Activated effector memory CD4-positive, alpha-beta T cell treated with anti-CD3 and anti-CD28 coated beads, Interleukin-2, amount 50 U/mL, for 16 hours (primary cell): ENCODE data around the gene DDR1.

Experiments
- DNase-seq: peaks from one replicate; pipeline ENCODE4 v3.0.0-alpha.2; 2020

Gene DDR1

DNA sequence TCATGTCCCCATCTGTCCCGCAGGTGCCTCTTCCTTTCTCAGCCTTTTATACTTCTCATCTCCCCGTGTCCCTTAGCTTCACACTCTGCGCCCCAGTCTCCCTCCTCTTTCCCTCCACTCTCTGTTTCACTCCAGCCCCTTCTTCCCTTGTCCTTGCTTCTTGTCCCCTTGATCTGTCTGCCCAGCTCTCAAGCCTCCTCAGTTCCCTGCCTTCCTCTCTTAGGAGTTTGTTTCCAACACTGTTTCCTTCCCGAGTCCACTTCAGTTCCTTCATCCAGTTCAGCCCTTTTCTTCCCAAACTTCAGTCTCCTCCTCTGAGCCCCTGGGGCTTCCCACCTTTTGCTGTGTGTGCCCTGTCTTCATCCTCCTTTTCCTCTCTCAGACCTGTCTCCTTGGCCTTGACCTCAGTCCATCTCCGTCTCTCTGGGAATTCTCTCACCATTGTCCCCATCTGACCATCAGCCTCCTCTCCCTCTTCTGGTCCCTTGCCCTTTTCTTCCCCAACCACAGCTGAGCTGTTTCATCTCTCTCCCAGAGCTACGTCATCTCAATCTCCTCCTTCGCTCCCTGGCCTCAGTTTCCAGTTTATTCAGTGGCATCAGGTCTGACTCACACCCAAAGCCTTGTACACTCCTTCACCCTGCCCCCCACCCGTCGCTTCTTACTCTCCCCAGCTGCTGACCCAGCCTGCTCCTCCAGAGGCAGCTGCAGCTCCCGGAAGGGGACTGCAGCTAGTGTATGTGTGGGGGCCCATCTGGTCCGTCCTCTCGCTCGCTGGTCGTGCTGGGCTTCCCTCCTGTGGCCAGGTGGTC is 2.7 kb upstream of the DDR1 start:
- DNase-seq = peak; percentile 47

DNA sequence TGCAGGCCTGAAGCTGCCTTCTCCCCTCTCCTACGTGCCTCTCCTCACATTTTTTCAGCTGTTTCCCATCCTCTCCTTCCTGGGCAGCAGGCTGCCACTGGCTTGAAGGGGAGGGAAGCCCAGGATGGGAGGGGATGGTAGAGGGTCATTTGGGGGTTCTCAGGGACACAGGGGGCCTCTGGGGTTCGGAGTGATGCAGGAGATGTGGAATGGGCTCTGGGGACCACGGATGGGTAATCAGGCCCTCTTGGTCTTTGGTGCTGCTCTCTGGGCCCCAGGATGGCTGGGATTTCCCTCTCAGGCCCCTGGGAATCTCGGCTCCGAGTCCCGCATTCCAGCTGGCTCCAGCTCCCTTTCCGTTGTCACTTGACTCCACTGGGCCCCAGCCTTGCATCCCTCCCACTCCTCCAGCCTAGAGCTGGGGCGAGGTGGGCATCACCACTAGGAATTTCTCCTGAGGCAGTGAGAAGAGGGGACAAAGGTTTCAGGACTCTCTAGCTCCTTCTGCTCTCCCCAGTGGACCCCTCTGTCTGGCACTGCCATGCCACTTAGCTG is 2.0 kb upstream of the DDR1 start:
- DNase-seq = no peak

GRCh38 chr6:30882759-30883684 is 1.3 kb upstream of the DDR1 start:
- peak; percentile 69 for DNase-seq

GRCh38 chr6:30884521-30885480 is 482 bp downstream of the DDR1 start:
- peak; percentile 77 for DNase-seq

DNA sequence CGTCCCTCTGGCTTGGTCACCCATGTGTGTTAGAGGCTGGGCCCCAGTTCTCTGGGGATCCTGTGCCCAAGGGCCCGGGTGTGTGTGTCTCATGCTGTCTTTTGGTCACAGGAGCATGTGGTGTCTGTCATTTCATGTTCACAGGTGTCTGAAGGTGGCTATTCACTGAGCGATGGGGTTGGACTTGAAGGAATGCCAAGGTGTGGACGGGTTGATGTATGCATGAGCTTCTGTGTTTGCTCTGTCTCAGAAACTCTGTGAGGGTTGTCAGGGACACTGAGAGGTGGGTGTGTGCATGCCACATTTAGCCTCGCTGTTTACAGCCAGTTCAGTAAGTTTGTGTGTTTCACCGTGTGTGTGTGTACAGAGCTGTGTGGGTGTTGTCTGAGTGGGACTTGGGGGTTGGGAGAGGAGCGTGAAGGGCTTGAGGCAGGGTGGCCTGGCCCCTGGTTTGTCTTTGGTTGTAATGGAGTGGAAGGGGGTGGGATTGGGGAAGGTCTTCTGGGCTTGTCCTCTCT is 1.2 kb downstream of the DDR1 start:
- peak; percentile 58 for DNase-seq

DNA sequence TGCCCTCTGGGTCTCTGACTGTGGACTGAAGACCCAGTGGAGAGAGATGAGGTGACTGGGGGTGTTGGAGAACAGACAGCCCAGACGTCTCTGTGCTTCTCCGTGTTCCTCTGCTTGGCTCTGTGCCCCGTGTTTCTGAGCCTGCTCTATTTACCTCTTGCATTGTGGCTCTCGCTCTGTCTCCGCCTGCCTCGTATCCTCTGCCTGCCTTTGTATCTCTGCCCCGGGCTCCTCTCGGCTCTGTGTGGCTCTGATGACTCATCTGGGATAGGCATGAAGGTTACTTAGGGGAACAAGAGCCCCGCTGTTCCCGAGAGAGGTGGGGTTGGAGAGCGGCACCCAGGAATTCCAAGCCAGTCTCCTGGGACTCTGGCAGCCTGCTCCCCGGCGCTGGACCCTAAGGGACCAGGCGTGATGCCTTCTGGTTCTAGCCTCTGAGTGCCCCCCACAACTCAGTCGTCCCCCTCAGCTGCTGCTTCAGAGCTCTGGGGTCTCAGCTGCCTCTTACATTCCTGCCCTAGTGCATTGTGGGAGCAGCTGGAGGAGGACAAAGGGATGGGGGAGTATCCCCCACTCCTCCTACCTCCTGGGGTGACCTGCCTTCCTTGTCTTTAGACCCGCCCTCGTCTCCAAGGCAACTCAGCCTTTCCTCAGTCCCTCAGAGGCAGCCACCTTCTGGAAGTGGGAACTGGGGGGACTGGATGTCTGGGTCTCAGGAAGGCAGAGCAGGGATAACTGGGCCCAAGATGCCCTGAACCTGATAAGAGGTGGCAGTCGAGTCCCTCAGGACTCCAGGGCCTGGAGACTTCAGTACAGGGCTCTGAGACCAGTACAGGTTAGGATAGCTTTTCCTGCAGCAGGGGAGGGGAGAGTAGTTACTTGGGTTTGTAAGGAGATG is 1.9 kb downstream of the DDR1 start:
- DNase-seq = peak; percentile 62

- peak; percentile 27 for DNase-seq
Observed at GRCh38 chr6:30886897-30887255, 2.6 kb downstream of the DDR1 start.

DNA sequence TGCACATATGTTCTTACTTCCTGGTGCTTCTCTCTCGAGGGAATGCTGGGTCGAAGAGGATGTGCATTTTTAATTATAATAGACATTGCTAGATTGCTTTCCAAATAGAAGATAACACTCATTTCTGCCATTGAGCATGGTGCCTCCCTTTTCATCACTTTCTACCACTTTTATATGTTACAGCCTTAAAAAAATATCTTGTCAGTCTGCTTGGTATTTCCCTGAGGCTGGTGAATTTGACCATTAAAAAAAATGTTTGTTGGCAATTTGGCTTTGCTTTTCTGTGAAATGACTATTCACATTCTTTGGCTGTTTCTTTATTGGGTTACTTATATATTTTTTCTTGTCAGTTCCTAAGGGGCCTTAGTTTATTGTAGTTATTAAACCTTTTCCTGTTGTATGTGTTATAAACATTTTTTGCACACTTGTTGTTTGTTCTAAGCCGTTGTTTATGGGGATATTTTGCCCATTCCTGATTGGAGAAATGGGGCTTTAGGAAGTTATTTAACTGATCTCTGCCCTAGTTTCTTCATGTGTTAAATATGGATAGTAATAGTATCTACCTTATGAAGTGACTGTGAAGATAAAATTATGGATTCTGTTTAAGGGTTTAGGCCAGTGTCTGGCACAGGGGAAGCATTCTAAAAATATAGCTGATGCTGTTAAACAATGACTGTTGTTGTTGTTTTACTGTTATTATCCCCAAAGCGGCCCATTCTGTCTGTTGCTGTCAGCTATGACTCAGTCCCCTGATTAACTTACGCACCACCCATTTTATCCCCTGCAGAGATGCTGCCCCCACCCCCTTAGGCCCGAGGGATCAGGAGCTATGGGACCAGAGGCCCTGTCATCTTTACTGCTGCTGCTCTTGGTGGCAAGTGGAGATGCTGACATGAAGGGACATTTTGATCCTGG is 3.8 kb downstream of the DDR1 start:
- DNase-seq = no peak

DNA sequence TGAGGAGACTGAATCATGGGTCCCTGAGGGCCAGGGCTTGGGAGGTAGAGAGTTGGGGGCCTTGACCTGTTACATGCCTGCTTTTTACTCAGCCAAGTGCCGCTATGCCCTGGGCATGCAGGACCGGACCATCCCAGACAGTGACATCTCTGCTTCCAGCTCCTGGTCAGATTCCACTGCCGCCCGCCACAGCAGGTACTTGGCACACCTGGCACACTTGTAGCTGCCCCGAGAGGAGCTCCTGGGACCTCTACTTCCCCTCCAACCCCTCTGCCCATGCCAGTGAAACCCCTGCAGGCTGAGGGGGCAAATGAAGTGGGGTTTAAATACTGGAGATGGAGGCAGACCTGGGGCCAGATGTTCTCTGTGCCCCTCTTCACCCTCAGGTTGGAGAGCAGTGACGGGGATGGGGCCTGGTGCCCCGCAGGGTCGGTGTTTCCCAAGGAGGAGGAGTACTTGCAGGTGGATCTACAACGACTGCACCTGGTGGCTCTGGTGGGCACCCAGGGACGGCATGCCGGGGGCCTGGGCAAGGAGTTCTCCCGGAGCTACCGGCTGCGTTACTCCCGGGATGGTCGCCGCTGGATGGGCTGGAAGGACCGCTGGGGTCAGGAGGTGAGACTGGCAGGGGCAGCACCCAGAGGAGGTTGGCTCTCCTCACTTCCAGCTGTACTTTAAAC is 4.6 kb downstream of the DDR1 start:
- peak; percentile 50 for DNase-seq

- no peak for DNase-seq
Observed at GRCh38 chr6:30889496-30889885, 5.2 kb downstream of the DDR1 start.

DNA sequence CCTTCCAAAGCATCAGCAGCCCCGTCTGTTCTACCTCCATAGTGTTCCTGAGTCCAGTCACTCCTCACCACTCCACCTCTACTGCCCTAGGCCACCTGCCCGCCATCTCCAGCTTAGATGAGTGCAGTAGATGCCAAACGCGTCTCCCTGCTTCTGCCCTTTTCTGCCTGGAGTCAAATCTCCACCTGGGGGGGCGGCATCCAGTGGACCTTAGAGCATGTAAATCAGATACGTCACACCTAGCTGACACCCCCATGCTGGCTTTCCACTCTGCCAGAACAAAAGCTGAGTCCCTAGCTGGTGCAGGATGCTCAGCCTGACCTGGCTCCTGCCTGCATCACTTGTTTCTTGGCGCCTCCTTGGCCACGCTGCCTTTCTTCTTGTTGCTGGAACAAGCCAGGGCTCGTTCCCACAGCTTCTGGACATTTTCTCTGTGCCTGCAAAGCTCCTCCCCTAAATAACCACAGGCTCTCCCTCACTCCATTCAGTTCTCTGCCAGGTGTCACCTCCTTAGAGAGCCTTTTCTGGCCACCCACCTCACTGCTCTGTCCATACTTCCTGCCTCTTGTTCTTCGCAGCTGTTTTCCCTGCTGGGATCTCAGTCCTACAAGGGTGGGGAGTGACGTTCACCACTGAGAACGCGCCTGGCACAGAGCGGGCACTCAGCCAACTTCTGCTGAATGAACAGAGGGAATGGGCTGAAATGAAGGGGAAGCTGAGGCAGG is 5.8 kb downstream of the DDR1 start:
- peak; percentile 39 for DNase-seq

DNA sequence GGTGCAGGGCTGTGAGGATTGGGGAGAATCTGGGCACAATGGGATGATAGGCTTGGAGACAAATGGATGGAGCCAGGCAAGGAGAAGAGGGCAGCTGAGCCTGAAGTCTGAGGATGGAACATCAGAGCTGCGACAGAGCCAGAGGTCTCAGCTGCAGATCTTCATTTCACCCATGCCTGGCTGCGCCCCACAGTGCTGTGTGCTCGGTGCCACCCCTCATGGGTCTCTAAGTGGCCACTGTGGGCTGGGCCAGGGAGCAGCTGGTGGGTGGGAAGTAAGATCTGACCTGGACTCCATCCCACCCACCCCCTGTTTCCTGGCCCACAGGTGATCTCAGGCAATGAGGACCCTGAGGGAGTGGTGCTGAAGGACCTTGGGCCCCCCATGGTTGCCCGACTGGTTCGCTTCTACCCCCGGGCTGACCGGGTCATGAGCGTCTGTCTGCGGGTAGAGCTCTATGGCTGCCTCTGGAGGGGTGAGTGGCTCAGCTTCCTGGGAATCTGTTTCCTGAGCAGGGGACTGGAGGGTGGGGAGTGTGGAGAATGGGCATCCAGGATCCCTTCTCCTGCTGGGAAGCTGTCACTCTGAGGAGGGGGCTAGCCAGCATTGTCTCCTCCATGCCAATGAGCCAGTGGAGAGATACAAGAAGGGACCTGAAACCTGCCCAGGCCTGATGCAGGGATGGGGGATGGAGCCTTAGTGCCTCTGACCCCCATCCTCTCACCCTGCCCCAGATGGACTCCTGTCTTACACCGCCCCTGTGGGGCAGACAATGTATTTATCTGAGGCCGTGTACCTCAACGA is 6.5 kb downstream of the DDR1 start:
- peak; percentile 34 for DNase-seq

DNA sequence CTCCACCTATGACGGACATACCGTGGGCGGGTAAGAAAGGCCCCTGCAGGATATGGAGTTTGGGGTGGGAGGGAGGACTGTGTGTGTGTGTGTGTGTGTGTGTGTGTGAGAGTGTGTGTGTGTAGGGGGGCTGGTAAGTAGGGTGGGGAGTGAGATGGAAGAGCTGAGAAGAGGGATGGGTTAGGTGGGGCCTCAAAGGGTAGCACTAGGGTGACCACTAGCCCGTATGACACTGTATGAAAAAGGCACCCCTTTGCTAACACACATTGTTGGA is 7.1 kb downstream of the DDR1 start:
- no peak for DNase-seq

GRCh38 chr6:30891816-30892538 is 7.7 kb downstream of the DDR1 start:
- peak; percentile 57 for DNase-seq

DNA sequence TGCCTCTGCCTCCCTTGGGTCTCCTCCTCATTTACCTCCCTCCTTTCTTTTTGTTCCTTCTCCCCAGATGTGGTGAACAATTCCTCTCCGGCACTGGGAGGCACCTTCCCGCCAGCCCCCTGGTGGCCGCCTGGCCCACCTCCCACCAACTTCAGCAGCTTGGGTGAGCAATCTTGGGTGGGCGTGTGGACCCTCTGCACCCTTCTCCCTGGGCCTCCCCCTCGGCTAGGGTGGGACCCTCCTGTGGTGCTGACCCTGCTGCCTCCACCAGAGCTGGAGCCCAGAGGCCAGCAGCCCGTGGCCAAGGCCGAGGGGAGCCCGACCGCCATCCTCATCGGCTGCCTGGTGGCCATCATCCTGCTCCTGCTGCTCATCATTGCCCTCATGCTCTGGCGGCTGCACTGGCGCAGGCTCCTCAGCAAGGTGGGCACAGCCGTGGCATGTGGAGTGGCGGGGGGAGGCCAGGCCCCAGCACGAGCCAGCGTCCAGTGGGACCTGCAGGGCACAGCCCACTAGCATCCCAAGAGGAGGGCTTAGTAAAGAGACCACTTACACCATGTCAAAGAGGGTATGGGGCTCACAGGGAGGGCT is 8.8 kb downstream of the DDR1 start:
- no peak for DNase-seq

DNA sequence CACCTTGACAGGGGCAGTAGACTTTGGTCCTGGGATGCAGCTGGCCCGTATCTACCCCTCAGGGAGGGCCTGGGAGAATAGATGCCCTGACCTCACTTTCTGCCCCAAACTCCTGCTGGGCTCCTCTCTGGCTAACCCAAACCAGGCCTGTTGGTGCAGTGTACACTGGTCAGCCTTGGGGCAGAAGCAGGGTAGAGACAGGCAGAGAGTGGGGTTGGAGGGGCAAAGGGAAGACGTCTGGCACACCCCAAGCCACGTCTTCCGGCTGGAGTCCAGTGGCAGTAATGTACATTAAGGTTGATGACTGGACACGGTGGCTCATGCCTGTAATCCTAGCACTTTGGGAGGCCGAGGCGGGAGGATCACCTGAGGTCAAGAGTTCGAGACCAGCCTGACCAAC is 9.3 kb downstream of the DDR1 start:
- DNase-seq = no peak

DNA sequence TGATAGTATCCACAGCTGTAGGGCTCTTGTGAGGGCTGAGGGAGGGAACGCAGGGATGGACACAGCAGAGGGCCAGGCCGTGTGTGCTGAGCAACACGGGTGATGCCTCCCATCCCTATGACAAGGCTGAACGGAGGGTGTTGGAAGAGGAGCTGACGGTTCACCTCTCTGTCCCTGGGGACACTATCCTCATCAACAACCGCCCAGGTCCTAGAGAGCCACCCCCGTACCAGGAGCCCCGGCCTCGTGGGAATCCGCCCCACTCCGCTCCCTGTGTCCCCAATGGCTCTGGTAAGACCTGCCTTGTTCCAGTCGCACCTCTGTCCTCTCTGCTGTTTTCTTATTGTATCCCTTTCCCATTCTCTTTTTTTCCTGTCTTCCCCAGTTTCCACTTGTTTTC is 10.1 kb downstream of the DDR1 start:
- DNase-seq = no peak
